HepG2 (cell line): ENCODE measurements around the gene RHOG. TPM values are rescaled to one million over a fixed set of nuclear protein-coding genes. Genes with fewer than 3 reads are reported as not detected.

Source experiments
- ATF1 ChIP-seq: IDR thresholded peaks from 2 replicates; pipeline ENCODE4 v1.6.1; 2016; ENCODE audit warnings: mild to moderate bottlenecking, control low read depth
- CC2D1A ChIP-seq: sonication (generic); formaldehyde crosslinking; IDR thresholded peaks from 2 replicates; pipeline ENCODE4 v1.8.1; 2023; ENCODE audit warnings: mild to moderate bottlenecking, missing genetic modification reagents
- NFRKB ChIP-seq: fragments of 450-650 bp; IDR thresholded peaks from 2 replicates; pipeline ENCODE4 v1.6.1; 2017
- TOPORS ChIP-seq: sonication (generic); formaldehyde crosslinking; IDR thresholded peaks from 2 replicates; pipeline ENCODE4 v1.8.0; 2023; ENCODE audit warnings: mild to moderate bottlenecking, missing genetic modification reagents
- TRIM24 ChIP-seq: sonication (generic); formaldehyde crosslinking; IDR thresholded peaks from 2 replicates; pipeline ENCODE4 v1.8.0; 2022; ENCODE audit warnings: mild to moderate bottlenecking, missing genetic modification reagents
- YEATS2 ChIP-seq: sonication (generic); formaldehyde crosslinking; IDR thresholded peaks from 2 replicates; pipeline ENCODE4 v1.4.0; 2020; ENCODE audit warnings: missing genetic modification reagents, borderline replicate concordance
- ZC3H13 ChIP-seq: sonication (generic); formaldehyde crosslinking; IDR thresholded peaks from 2 replicates; pipeline ENCODE4 v1.8.1; 2023; ENCODE audit warnings: mild to moderate bottlenecking, missing genetic modification reagents, moderate library complexity
- ZFP62 ChIP-seq: sonication (generic); formaldehyde crosslinking; IDR thresholded peaks from 2 replicates; pipeline ENCODE4 v1.4.0; 2020; ENCODE audit warnings: missing genetic modification reagents
- ZNF224 ChIP-seq: sonication (generic); formaldehyde crosslinking; IDR thresholded peaks from 2 replicates; pipeline ENCODE4 v1.5.0; 2020; ENCODE audit warnings: mild to moderate bottlenecking, missing genetic modification reagents
- ZNF331 ChIP-seq: sonication (generic); formaldehyde crosslinking; IDR thresholded peaks from 2 replicates; pipeline ENCODE4 v1.4.0; 2020; ENCODE audit warnings: missing genetic modification reagents
- ZNF672 ChIP-seq: sonication (generic); formaldehyde crosslinking; IDR thresholded peaks from 2 replicates; pipeline ENCODE4 v1.8.1; 2022; ENCODE audit warnings: missing genetic modification reagents
- ZNF777 ChIP-seq: sonication (generic); formaldehyde crosslinking; IDR thresholded peaks from 2 replicates; pipeline ENCODE4 v1.4.0; 2020; ENCODE audit warnings: missing genetic modification reagents
- polyA plus RNA-seq, 8 experiments: library from polyadenylated mRNA; depleted of rRNA in 3 of 8; stranded (reverse) in 7 of 8; unstranded in 1 of 8; fragments of >200 nt; fragmentation: Illumina TruSeq in 4 of 8; extraction: Trizol in 4 of 8; gene quantifications; 2 replicates each; pipeline versions ENCODE4 v1.2.1 to v1.2.3, GENCODE V29; 2011 to 2016; ENCODE audit warnings: low read depth in 4 of 8, missing spikeins in 1 of 8, mixed read lengths in 1 of 8; ENCODE audit not compliant: insufficient read depth in 1 of 8
- total RNA-seq, 5 experiments: library from RNA; depleted of rRNA; stranded (reverse); fragments of >200 nt; fragmentation: Illumina TruSeq; extraction: Trizol; gene quantifications; 2 replicates each; pipeline ENCODE4 v1.2.3, GENCODE V29; 2016; ENCODE audit warnings: low read depth in 1 of 5
- TF ChIP-seq, protein P1 (sequence below): sonication (generic); formaldehyde crosslinking; IDR thresholded peaks from 2 replicates; pipeline ENCODE4 v1.8.1; 2023; ENCODE audit warnings: mild to moderate bottlenecking, moderate library complexity, missing genetic modification reagents
- TF ChIP-seq, protein P2 (sequence below): sonication (generic); formaldehyde crosslinking; IDR thresholded peaks from 2 replicates; pipeline ENCODE4 v1.8.0; 2022; ENCODE audit warnings: mild to moderate bottlenecking, missing genetic modification reagents, moderate library complexity
- TF ChIP-seq, protein P3 (sequence below): sonication (generic); formaldehyde crosslinking; IDR thresholded peaks from 2 replicates; pipeline ENCODE4 v1.4.0; 2020; ENCODE audit warnings: missing genetic modification reagents
- TF ChIP-seq, protein P4 (sequence below): sonication (generic); formaldehyde crosslinking; IDR thresholded peaks from 2 replicates; pipeline ENCODE4 v1.4.0; 2020; ENCODE audit warnings: missing genetic modification reagents, borderline replicate concordance
- TF ChIP-seq, protein P5 (sequence below): sonication (generic); formaldehyde crosslinking; IDR thresholded peaks from 2 replicates; pipeline ENCODE4 v1.5.1; 2020; ENCODE audit warnings: missing genetic modification reagents, mild to moderate bottlenecking, borderline replicate concordance
- TF ChIP-seq, protein P6 (sequence below): sonication (generic); formaldehyde crosslinking; IDR thresholded peaks from 2 replicates; pipeline ENCODE4 v1.5.0; 2020; ENCODE audit warnings: mild to moderate bottlenecking, missing genetic modification reagents, borderline replicate concordance

RHOG gene
- total and polyA plus RNA-seq, 2 of the 13 experiments (the other 11 are each of a cell fraction or from before 2014, with no cell fraction given), result 7.7 to 23.4 TPM

DNA sequence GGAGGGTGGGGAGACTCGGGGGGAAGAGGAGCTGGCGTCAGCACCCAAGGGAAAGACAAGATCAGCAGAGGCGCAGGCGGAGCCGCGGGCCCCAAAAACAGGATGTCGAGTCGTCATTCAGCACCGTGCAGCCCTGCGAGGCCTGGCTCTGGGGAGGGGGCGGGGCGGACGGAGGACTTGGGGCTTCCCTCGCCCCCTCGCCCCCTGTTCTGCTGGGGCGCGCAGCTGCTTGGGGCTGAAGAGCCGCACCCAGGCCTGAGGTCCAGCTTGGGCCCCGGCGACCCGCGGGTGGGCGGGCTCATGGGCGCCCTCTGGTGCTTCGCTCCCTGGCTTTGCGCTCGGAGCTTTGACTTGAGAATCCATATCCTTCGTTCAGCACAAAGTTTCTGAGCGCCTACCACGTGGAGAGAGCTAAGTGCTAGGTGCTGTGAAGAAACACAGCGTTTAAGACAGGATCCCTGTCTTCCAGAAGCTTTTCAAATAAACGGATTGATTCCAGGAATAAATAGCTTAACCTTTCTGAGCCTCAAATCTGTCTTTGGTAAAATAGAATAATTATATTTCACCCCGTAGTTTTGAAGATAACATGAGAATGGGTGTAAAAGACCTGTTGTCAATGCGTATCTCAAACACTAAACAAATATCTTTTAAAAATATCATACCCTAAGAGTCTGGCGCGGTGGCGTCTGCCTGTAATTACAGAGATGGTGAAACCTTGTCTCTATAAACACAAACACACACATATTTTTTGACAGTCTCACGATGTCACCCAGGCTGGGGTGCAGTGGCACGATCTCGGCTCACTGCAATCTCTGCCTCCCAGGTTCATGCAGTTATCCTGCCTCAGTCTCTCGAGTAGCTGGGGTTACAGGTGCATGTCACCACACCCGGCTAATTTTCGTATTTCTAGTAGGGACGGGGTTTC lies 929 bp upstream of the RHOG start (continued):
- TF ChIP-seq, protein P1, sequence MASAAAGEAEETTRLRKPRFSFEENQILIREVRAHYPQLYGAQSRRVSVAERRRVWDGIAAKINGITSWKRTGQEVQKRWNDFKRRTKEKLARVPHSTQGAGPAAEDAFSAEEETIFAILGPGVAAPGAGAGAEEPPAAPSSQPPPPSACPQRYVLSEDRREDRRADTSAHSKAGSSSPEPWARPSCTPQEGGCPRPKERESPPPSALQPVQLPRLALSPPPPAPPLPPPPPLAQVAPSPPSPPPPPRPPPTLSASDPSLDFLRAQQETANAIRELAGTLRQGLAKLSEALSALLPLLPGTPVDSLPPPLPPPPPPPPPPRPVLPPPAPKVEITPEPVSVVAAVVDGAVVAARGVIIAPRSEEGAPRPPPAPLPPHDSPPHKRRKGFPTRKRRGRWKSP (CRISPR knock-in tag), result 0 out of 2 replicates have a peak, but pooled peaks have one; percentile 64
- TF ChIP-seq, protein P2, sequence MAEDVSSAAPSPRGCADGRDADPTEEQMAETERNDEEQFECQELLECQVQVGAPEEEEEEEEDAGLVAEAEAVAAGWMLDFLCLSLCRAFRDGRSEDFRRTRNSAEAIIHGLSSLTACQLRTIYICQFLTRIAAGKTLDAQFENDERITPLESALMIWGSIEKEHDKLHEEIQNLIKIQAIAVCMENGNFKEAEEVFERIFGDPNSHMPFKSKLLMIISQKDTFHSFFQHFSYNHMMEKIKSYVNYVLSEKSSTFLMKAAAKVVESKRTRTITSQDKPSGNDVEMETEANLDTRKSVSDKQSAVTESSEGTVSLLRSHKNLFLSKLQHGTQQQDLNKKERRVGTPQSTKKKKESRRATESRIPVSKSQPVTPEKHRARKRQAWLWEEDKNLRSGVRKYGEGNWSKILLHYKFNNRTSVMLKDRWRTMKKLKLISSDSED, result no peak
- TF ChIP-seq, protein P3, sequence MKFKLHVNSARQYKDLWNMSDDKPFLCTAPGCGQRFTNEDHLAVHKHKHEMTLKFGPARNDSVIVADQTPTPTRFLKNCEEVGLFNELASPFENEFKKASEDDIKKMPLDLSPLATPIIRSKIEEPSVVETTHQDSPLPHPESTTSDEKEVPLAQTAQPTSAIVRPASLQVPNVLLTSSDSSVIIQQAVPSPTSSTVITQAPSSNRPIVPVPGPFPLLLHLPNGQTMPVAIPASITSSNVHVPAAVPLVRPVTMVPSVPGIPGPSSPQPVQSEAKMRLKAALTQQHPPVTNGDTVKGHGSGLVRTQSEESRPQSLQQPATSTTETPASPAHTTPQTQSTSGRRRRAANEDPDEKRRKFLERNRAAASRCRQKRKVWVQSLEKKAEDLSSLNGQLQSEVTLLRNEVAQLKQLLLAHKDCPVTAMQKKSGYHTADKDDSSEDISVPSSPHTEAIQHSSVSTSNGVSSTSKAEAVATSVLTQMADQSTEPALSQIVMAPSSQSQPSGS, result peak; percentile 20; the same call in 1 of the 2 replicates
- peak; percentile 76 for TF ChIP-seq ZNF331 (CRISPR knock-in tag)
- TF ChIP-seq TRIM24, result no peak
- no peak for TF ChIP-seq TOPORS (CRISPR knock-in tag)
- TF ChIP-seq, protein P4, sequence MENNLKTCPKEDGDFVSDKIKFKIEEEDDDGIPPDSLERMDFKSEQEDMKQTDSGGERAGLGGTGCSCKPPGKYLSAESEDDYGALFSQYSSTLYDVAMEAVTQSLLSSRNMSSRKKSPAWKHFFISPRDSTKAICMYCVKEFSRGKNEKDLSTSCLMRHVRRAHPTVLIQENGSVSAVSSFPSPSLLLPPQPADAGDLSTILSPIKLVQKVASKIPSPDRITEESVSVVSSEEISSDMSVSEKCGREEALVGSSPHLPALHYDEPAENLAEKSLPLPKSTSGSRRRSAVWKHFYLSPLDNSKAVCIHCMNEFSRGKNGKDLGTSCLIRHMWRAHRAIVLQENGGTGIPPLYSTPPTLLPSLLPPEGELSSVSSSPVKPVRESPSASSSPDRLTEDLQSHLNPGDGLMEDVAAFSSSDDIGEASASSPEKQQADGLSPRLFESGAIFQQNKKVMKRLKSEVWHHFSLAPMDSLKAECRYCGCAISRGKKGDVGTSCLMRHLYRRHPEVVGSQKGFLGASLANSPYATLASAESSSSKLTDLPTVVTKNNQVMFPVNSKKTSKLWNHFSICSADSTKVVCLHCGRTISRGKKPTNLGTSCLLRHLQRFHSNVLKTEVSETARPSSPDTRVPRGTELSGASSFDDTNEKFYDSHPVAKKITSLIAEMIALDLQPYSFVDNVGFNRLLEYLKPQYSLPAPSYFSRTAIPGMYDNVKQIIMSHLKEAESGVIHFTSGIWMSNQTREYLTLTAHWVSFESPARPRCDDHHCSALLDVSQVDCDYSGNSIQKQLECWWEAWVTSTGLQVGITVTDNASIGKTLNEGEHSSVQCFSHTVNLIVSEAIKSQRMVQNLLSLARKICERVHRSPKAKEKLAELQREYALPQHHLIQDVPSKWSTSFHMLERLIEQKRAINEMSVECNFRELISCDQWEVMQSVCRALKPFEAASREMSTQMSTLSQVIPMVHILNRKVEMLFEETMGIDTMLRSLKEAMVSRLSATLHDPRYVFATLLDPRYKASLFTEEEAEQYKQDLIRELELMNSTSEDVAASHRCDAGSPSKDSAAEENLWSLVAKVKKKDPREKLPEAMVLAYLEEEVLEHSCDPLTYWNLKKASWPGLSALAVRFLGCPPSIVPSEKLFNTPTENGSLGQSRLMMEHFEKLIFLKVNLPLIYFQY (CRISPR knock-in tag), result peak; percentile 51; the same call in 1 of the 2 replicates
- TF ChIP-seq, protein P5, sequence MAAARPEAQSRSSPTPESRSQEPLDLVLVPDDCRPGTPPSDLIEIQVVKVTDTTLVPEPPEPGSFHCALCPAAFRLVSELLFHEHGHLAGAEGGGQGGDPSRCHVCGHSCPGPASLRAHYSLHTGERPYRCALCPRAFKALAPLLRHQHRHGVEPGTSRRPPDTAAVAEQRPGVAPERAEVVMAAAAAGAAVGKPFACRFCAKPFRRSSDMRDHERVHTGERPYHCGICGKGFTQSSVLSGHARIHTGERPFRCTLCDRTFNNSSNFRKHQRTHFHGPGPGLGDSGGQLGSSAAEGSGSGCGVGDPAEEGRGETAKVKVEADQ, result no peak
- TF ChIP-seq, protein P6, sequence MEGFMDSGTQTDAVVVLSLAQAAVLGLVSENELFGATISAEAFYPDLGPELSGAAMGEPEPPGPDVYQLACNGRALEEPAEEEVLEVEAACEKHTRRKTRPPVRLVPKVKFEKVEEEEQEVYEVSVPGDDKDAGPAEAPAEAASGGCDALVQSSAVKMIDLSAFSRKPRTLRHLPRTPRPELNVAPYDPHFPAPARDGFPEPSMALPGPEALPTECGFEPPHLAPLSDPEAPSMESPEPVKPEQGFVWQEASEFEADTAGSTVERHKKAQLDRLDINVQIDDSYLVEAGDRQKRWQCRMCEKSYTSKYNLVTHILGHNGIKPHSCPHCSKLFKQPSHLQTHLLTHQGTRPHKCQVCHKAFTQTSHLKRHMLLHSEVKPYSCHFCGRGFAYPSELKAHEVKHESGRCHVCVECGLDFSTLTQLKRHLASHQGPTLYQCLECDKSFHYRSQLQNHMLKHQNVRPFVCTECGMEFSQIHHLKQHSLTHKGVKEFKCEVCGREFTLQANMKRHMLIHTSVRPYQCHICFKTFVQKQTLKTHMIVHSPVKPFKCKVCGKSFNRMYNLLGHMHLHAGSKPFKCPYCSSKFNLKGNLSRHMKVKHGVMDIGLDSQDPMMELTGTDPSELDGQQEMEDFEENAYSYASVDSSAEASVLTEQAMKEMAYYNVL (CRISPR knock-in tag), result peak; percentile 45; the same call in 1 of the 2 replicates
- no peak for TF ChIP-seq ZNF672 (CRISPR knock-in tag)
- no peak for TF ChIP-seq NFRKB
- peak; percentile 74; the same call in 1 of the 2 replicates for TF ChIP-seq ZNF224
- no peak for TF ChIP-seq ZC3H13 (CRISPR knock-in tag)
- peak; percentile 64; the same call in 1 of the 2 replicates for TF ChIP-seq YEATS2 (CRISPR knock-in tag)
- no peak for TF ChIP-seq ATF1 (CRISPR knock-in tag)
- TF ChIP-seq ZFP62 (CRISPR knock-in tag), result no peak
- no peak for TF ChIP-seq CC2D1A
- 0 out of 2 replicates have a peak, but pooled peaks have one; percentile 16 for TF ChIP-seq ZNF777 (CRISPR knock-in tag)
